CD14-positive monocyte (primary cell): ENCODE results near the gene ZSWIM5. TPM values are rescaled to one million over a fixed set of nuclear protein-coding genes. Genes with fewer than 3 reads are reported as not detected.

Source experiments
- DNase-seq, 3 donors: peaks; one replicate each; pipeline ENCODE4 v3.0.0-alpha.2; 2011 to 2022
- H2AFZ ChIP-seq: 2 replicates; pipeline ENCODE4 v1.6.0; 2012; ENCODE audit warnings: mild to moderate bottlenecking, low read depth, low read length, inconsistent platforms; ENCODE audit not compliant: insufficient read depth, poor library complexity, severe bottlenecking
- H3K27ac ChIP-seq, 2 donors: 1 replicate in 1 of 2; 2 replicates in 1 of 2; pipeline ENCODE4 v1.5.1; 2012 to 2013; ENCODE audit warnings: low read length in 2 of 2, control low read depth in 1 of 2, inconsistent platforms in 1 of 2, low read depth in 1 of 2, mild to moderate bottlenecking in 1 of 2
- H3K27me3 ChIP-seq, 2 donors: one replicate each; pipeline versions ENCODE4 v1.6.0 to v1.6.1; 2011 to 2013; ENCODE audit warnings: low read length in 2 of 2; ENCODE audit not compliant: control insufficient read depth in 2 of 2, insufficient read depth in 2 of 2
- H3K36me3 ChIP-seq, 2 donors: replicated peaks in 1 of 2; 1 replicate in 1 of 2; 2 replicates in 1 of 2; pipeline versions ENCODE4 v1.5.1 to v1.6.1; 2012 to 2013; ENCODE audit warnings: low read length in 2 of 2, control low read depth in 1 of 2, inconsistent platforms in 1 of 2, mild to moderate bottlenecking in 1 of 2; ENCODE audit not compliant: insufficient read depth in 2 of 2, control insufficient read depth in 1 of 2
- H3K4me1 ChIP-seq, 2 donors: 1 replicate in 1 of 2; 2 replicates in 1 of 2; pipeline versions ENCODE4 v1.5.1 to v1.6.1; 2012 to 2013; ENCODE audit warnings: low read length in 2 of 2, control low read depth in 1 of 2, inconsistent platforms in 1 of 2, mild to moderate bottlenecking in 1 of 2, moderate library complexity in 1 of 2; ENCODE audit not compliant: insufficient read depth in 2 of 2, control insufficient read depth in 1 of 2
- H3K4me2 ChIP-seq: replicated peaks from 2 replicates; pipeline ENCODE3; 2012; ENCODE audit warnings: low read length, moderate library complexity, mild to moderate bottlenecking; ENCODE audit not compliant: poor library complexity, severe bottlenecking; ENCODE audit errors: extremely low read depth
- H3K4me3 ChIP-seq, 3 experiments: fragments of 200-600 bp in 1 of 3; sonication (generic) in 1 of 3; replicated peaks in 1 of 3; 1 replicate in 2 of 3; 2 replicates in 1 of 3; pipeline ENCODE4 v1.5.1; 2011 to 2013; ENCODE audit warnings: low read length in 3 of 3, mild to moderate bottlenecking in 3 of 3, control low read depth in 2 of 3, low read depth in 2 of 3, inconsistent platforms in 1 of 3, moderate library complexity in 1 of 3
- H3K79me2 ChIP-seq: 2 replicates; pipeline ENCODE4 v1.6.0; 2012; ENCODE audit warnings: mild to moderate bottlenecking, control low read depth, inconsistent platforms, low read length, moderate library complexity; ENCODE audit not compliant: insufficient read depth
- H3K9ac ChIP-seq: 2 replicates; pipeline ENCODE4 v1.6.0; 2017; ENCODE audit warnings: low read length, mild to moderate bottlenecking; ENCODE audit not compliant: insufficient read depth, poor library complexity, severe bottlenecking
- H3K9me3 ChIP-seq, 2 donors: replicated peaks in 1 of 2; 1 replicate in 1 of 2; 2 replicates in 1 of 2; pipeline versions ENCODE4 v1.5.1 to v1.6.1; 2012 to 2013; ENCODE audit warnings: low read length in 2 of 2, control low read depth in 1 of 2; ENCODE audit not compliant: control insufficient read depth in 1 of 2, insufficient read depth in 1 of 2
- H4K20me1 ChIP-seq: 2 replicates; pipeline ENCODE4 v1.6.0; 2012; ENCODE audit warnings: mild to moderate bottlenecking, low read length, control low read depth, moderate library complexity; ENCODE audit not compliant: insufficient read depth
- H3K27ac Mint-ChIP-seq, 7 donors: one replicate each; pipeline ENCODE4 v1.8.0; 2020; ENCODE audit warnings: mild to moderate bottlenecking in 7 of 7, mixed read lengths in 7 of 7, moderate library complexity in 6 of 7, inconsistent platforms in 2 of 7
- H3K27me3 Mint-ChIP-seq, 3 donors: one replicate each; pipeline ENCODE4 v1.8.0; 2021 to 2022; ENCODE audit warnings: low read depth in 3 of 3, mild to moderate bottlenecking in 3 of 3, mixed read lengths in 3 of 3, moderate library complexity in 3 of 3, inconsistent platforms in 1 of 3
- H3K36me3 Mint-ChIP-seq, 2 donors: one replicate each; pipeline ENCODE4 v1.8.0; 2020; ENCODE audit warnings: mixed read lengths in 2 of 2, inconsistent platforms in 1 of 2, mild to moderate bottlenecking in 1 of 2
- H3K4me1 Mint-ChIP-seq: one replicate; pipeline ENCODE4 v1.8.0; 2020; ENCODE audit warnings: mild to moderate bottlenecking, mixed read lengths
- H3K4me3 Mint-ChIP-seq, 2 donors: one replicate each; pipeline ENCODE4 v1.8.0; 2020; ENCODE audit warnings: mild to moderate bottlenecking in 2 of 2, mixed read lengths in 2 of 2, moderate library complexity in 1 of 2
- H3K9me3 Mint-ChIP-seq, 7 donors: one replicate each; pipeline ENCODE4 v1.8.0; 2020 to 2022; ENCODE audit warnings: mixed read lengths in 7 of 7, mild to moderate bottlenecking in 6 of 7, moderate library complexity in 6 of 7, inconsistent platforms in 2 of 7
- WGBS: methylation state at CpG from one replicate; pipeline ENCODE4 v1.1.5; 2013; ENCODE audit warnings: missing lambda C conversion rate; ENCODE audit not compliant: insufficient coverage; 5-methylcytosine and 5-hydroxymethylcytosine counted together
- intact Hi-C, 2 donors: fragments of 100-400 bp; cut with micrococcal nuclease; formaldehyde crosslinking; loops; one replicate each; pipeline versions ENCODE4 v1.15.0 to v1.15.1; 2023
- polyA plus RNA-seq, 3 donors: library from polyadenylated mRNA; depleted of rRNA in 1 of 3; unstranded in 2 of 3; stranded (reverse) in 1 of 3; fragments of 300-500 nt in 2 of 3; fragments of >200 nt in 1 of 3; fragmentation: Illumina TruSeq in 2 of 3; gene quantifications; 1 replicate in 2 of 3; 2 replicates in 1 of 3; pipeline ENCODE4 v1.2.3, GENCODE V29; 2012 to 2021
- TF ChIP-seq, protein P1 (sequence below): fragments of 200-600 bp; IDR thresholded peaks from one replicate; pipeline ENCODE4 v1.8.0; 2022; ENCODE audit warnings: antibody characterized with exemption, mild to moderate bottlenecking

ZSWIM5 gene
- polyA plus RNA-seq, 3 donors = not detected

DNA sequence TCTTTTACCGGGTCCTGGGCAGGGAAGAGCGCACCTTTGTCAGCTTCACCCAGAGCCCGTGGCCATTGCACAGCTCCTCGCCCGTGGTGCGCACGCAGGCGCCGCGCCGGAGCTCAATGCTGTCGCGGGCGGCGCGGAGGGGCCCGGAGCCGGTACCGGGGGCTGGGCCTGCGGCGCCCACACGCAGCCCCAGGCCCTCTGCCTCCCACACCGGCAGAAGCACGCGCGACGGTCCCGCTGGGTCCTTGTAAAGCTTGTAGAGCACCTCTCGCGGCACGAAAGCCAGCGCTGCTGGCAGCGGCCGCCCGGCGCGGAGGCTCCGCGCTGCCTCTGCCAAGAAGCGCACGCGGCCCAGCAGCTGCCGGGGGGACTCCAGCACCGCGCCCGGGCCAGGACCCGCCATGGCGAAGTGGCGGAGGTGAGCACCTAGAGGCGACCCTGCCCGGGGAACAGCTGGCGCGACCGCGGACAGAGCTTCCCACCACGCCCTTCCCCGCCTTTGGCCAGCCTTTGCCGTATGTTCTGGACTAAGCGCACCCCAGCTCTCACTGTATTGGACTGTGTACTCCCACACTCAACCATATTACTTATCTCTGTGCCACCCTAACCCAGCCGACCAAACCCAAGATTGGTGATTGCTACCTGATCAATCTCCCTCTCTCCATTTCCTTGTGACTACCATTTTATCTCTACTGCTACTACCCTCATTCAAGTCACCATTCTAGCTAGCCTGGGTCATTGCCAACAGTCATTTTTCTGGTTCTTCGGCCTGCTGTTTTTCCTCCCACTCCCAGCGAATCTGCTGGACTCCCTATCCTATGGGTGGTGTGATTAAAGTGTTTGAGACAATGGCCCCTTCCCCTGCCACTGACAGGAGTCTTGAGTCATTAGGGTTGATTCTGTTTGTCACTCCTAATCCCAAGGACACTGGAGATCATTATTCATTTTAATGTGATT lies 195.3 kb downstream of the ZSWIM5 start, which contains the start of gene HECTD3:
Gene HECTD3 (minus strand): TSS at position 470 of the 957 bp plus-strand sequence. CDS start 67 bp downstream, at position 403.
- Histone ChIP-seq H2AFZ (peak within 1 kb of the TSS; percentile 98), H3K9ac (peak within 1 kb of the TSS; percentile 73), H3K27me3 (no peaks in the 10 kb centered on the region), H4K20me1 (peaks cover 28% of the 10 kb centered on the region), H3K4me1 (peaks cover 33 to 51% of the 10 kb centered on the region in 2 donors), H3K36me3 (peaks cover 35 to 50% of the 10 kb centered on the region in 2 donors), H3K27ac (peak within 1 kb of the TSS; percentile 60 to 83), H3K79me2 (peaks cover 35% of the 10 kb centered on the region), H3K9me3 (no peaks in the 10 kb centered on the region), H3K4me3 (peak within 1 kb of the TSS; percentile 77 to 96 (median 90)), H3K4me2 (peak within 1 kb of the TSS; percentile 99)
- Mint-ChIP-seq H3K9me3 (no peaks in the 10 kb centered on the region), H3K27me3 (no peaks in the 10 kb centered on the region), H3K4me1 (peaks cover 51% of the 10 kb centered on the region), H3K4me3 (peak within 1 kb of the TSS; percentile 86 to 90), H3K36me3 (peaks cover 46 to 52% of the 10 kb centered on the region in 2 donors), H3K27ac (peak within 1 kb of the TSS; percentile 72 to 92 (median 88))
- TF ChIP-seq, protein P1, sequence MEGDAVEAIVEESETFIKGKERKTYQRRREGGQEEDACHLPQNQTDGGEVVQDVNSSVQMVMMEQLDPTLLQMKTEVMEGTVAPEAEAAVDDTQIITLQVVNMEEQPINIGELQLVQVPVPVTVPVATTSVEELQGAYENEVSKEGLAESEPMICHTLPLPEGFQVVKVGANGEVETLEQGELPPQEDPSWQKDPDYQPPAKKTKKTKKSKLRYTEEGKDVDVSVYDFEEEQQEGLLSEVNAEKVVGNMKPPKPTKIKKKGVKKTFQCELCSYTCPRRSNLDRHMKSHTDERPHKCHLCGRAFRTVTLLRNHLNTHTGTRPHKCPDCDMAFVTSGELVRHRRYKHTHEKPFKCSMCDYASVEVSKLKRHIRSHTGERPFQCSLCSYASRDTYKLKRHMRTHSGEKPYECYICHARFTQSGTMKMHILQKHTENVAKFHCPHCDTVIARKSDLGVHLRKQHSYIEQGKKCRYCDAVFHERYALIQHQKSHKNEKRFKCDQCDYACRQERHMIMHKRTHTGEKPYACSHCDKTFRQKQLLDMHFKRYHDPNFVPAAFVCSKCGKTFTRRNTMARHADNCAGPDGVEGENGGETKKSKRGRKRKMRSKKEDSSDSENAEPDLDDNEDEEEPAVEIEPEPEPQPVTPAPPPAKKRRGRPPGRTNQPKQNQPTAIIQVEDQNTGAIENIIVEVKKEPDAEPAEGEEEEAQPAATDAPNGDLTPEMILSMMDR = no peak
- intact Hi-C loops = loop anchor here in 1 of 2 donors (5.0 to 10.0 kb wide), 3 partner anchors 226 to 574 kb away; partner anchors contain the start of genes BEST4, NASP and TESK2
- peak; percentile 47 to 67 (median 54) for DNase-seq
- under 1% methylated on average over 59 of the region's 62 CpGs for WGBS
